RWPE1 (cell line): ENCODE measurements around the gene JMJD1C.

Experiments used
- CTCF ChIA-PET: fragments of 350-600 bp; sonication (Branson Sonifier 250); formaldehyde crosslinking; extraction: SDS; loops from one replicate; lab custom pipeline; 2021; lab: Yijun Ruan, JAX
- POLR2A ChIA-PET: fragments of 400-600 bp; formaldehyde crosslinking; extraction: SDS; loops from one replicate; lab custom pipeline; 2020; ENCODE audit warnings: antibody characterized with exemption; ENCODE audit not compliant: low non-redundant PET; lab: Yijun Ruan, JAX
- DNase-seq: peaks from one replicate; pipeline ENCODE4 v3.0.0; 2012; ENCODE audit warnings: low spot score
- H3K27ac ChIP-seq: fragments of 450-650 bp; 2 replicates; pipeline ENCODE4 v1.5.1; 2017
- TF ChIP-seq, protein P1 (sequence below): fragments of 450-650 bp; conservative IDR thresholded peaks from 2 replicates; pipeline ENCODE4 v1.5.1; 2017; ENCODE audit warnings: low read depth, mild to moderate bottlenecking

JMJD1C gene

DNA sequence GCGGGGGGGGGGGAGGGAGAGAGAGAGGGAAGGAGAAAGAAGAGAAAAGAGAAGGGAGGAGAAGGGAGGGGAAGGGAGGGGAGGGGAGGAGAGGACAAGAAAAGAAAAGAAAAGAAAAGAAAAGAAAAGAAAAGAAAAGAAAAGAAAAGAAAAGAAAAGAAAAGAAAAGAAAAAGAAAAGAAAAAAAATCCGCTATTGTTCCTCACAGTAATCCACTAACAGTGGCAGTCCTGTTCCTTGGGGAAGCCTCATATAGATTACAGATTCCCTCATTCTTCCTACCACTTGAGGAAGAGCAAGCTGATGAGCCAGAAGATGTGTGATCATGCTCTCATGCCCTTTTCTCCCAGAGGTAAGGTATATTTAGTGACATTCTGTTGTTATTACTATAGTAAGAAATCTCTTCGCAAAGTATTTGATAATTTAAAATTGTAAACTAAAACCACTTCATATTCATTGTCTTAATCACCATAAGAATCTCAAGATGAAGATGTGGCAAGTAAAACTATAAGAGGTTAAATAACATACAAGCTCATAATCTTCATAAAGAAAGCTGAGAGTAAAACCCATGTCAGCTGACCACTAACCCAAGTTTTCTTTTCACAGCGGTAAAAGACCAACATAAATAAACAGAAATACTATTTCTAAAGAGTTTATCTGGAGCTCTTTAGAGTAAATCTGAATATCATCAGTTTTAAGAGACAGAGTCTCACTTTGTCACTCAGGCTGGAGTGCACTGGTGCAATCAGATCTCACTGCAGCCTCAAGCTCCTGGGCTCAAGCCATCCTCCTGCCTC is 128.1 kb downstream of the JMJD1C start:
- ChIA-PET POLR2A (no interaction called here), CTCF (no interaction called here)
- no peak for DNase-seq
- TF ChIP-seq, protein P1, sequence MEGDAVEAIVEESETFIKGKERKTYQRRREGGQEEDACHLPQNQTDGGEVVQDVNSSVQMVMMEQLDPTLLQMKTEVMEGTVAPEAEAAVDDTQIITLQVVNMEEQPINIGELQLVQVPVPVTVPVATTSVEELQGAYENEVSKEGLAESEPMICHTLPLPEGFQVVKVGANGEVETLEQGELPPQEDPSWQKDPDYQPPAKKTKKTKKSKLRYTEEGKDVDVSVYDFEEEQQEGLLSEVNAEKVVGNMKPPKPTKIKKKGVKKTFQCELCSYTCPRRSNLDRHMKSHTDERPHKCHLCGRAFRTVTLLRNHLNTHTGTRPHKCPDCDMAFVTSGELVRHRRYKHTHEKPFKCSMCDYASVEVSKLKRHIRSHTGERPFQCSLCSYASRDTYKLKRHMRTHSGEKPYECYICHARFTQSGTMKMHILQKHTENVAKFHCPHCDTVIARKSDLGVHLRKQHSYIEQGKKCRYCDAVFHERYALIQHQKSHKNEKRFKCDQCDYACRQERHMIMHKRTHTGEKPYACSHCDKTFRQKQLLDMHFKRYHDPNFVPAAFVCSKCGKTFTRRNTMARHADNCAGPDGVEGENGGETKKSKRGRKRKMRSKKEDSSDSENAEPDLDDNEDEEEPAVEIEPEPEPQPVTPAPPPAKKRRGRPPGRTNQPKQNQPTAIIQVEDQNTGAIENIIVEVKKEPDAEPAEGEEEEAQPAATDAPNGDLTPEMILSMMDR, result no peak
- no peak overlapping the region for H3K27ac ChIP-seq

DNA sequence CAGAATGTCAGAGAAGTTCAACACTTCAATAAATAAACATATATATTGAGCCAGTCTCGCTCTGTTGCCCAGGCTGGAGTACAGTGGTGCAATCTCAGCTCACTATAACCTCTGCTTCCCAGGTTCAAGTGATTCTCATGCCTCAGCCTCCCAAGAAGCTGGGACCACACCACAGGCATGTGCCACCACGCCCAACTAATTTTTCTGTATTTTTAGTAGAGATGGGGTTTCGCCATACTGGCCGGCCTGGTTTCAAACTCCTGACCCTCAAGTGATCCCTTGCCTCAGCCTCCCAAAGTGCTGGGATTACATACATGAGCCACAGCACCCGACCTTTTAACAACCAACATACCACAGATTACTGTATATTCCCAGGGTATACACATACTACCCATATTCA is 134.2 kb downstream of the JMJD1C start:
- H3K27ac ChIP-seq, result no peak overlapping the region
- POLR2A ChIA-PET, result no interaction called here
- no peak for DNase-seq
- TF ChIP-seq, protein P1, result no peak
- CTCF ChIA-PET, result no interaction called here

DNA sequence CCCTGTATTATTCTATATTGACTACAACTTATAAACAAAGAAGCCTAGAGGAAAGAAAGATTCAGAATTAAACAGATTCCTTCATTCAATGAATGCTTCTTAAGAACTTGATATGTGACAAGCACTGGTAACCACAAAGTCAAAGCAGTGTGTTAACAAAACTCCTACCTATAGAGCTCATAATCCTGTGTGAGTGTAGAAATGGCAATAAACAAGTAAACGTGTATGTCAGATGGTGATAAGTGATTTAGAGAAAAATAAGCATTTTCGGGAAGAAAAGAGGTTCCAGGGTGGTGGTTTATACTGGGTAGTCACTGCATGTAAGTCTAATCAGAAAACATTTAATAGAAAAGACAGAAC is 141.3 kb downstream of the JMJD1C start:
- ChIA-PET CTCF (no interaction called here), POLR2A (no interaction called here)

DNA sequence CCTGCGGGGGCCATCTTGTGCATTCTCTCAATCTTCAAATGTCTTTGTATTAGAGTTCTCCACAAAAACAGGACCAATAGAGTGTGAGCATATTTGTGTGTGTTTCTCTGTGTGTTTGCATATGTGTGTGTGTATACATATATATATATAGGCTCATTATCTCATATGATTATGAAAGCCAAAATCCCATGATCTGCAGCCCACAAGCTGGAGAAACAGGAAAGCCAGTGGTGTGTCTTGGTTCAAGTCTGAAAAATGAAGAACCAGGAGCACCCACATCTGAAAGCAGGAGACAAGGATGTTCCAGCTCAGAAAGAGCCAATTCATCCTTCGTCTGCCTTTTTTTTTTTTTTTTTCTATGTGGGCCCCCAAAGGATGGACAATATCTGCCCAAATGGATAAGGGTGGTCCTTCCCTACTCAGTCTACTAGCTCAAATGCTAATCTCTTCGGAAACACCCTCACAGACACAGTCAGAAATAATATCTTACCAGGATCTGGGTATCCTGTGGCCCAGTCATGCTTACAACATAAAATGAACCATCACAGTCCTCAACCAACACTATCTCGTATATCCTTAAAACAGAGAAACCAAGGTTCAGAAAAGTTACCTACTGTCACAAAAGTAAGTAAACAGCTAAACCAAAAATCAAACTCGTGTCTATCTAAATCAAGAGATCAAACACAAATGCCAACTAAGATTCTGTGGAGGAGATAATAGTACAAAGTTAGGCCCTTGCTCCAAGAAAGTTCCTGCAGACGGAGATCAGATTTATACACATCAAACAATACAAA is 141.9 kb downstream of the JMJD1C start:
- ChIA-PET POLR2A (no interaction called here), CTCF (interaction anchor here (0.6 kb wide), 1 partner anchor 199 kb away, joined by 5 read pairs; no protein-coding TSS in a partner anchor)
- no peak for DNase-seq
- no peak overlapping the region for H3K27ac ChIP-seq
- TF ChIP-seq, protein P1, result no peak

More for the DNA sequence above, 141.3 kb downstream of the JMJD1C start:
- no peak for DNase-seq
- TF ChIP-seq, protein P1, result no peak
- H3K27ac ChIP-seq, result no peak overlapping the region

GRCh38 chr10:63320683-63321082 is 145.1 kb downstream of the JMJD1C start:
- ChIA-PET CTCF (interaction anchor here (0.6 kb wide), 1 partner anchor 170 kb away, joined by 3 read pairs; no protein-coding TSS in a partner anchor), POLR2A (no interaction called here)
- TF ChIP-seq, protein P1, result no peak
- no peak overlapping the region for H3K27ac ChIP-seq
- DNase-seq, result no peak

- H3K27ac ChIP-seq, result no peak overlapping the region
- ChIA-PET CTCF (no interaction called here), POLR2A (interaction anchor here (0.6 kb wide), 1 partner anchor 65 kb away, joined by 5 read pairs; no protein-coding TSS in a partner anchor)
- no peak for DNase-seq
- TF ChIP-seq, protein P1, result no peak
Measured at GRCh38 chr10:63319231-63319630, 146.5 kb downstream of the JMJD1C start.
